GM21786 (cell line): Measurements from ENCODE around the gene IQGAP1.

Experiments
- ATAC-seq: cut with Tn5 transposase; IDR thresholded peaks from one replicate; pipeline ENCODE4 v1.9.1; 2021; ENCODE audit not compliant: unreplicated experiment

Gene IQGAP1

DNA sequence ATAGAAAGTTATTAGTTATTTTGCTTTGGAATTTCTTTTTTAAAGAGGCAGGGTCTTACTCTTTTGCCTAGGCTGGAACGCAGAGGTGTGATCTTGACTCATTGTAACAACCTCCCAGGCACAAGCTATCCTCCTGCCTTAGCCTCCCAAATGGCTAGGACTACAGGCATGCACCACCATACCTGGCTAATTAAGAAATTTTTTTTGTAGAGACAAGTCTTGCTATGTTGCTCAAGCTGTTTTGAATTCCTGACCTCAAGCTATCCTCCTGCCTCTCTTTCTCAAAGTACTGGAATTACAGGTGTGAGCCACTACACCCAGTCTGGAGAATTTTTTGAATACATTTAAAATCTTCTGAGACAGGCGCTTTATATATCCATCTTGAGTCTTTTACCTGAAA is 49.5 kb downstream of the IQGAP1 start:
- ATAC-seq, result no peak

DNA sequence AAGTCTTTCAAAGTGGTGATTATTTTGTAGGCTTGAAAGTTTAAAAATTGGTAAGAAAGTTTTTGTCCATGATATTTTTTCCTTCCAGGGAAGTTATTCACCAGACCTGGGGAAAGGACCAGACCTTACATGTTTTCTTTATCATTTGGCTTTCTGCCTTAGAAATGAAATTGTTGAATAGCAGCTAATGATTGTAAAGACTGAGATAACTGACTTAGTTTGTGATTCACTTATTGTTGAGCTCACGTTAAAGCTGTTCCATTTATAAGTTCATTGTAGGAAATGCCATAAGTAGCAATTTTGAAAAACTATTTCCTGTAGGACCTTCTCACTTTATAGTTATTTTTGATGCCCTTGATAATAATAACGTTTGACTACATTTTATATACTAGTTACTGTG is 51.9 kb downstream of the IQGAP1 start:
- ATAC-seq, result no peak

DNA sequence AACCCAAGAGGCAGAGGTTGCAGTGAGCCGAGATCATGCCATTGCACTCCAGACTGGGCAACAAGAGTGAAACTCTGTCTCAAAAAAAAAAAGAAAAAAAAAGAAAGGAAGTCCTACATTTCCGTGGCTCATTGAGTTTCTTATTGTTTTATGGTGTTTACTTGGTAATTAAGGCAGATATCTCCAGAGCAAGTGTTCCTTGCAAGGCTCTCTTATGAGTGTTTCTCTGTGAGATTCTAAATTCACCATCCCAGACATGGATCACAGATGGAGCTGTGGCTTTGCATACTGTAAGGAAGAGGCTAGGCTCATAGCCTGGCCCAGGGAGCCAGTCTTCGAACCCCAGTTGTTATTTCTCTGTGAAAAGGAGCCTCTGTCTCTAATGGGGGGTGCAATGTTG is 53.0 kb downstream of the IQGAP1 start:
- no peak for ATAC-seq

DNA sequence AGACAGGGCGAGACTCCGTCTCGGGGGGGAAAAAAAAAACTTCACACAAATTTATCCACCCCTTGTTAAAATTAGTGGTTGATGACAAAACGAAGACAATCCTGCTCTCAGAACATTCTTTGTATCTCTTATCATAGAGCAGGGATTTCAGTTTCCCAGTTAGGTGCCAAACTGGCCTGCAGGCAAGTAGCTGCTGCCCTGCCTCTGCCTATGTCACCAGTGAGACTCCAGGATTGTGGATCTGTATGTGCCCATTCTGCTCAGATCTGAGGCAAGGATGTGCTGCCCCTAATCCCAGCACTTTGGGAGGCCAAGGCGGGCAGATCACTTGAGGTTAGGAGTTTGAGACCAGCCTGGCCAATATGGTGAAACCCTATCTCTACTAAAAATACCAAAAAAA is 54.4 kb downstream of the IQGAP1 start:
- ATAC-seq, result no peak

DNA sequence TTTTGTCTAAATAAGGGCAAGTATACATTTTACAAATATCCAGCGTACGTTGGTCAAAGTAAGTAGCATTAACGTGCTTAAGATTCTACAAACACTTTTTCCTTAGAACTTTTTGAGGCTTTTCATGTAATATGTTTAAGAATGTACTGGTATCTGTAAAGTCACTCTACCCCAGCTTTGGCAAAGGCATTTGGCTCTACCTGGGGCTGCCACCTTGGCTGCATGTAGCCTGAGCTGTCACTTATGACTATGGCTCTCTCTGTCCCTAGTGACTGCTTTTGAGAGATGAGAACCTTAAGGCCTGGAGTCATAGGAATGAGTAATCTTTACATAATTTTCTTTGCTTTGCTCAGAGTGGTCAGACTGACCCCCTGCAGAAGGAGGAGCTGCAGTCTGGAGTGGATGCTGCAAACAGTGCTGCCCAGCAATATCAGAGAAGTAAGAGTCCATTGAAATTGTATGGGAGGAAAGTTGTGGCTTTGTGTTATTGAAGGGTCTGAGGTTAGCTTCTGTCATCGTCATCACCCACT is 61.2 kb downstream of the IQGAP1 start:
- ATAC-seq, result no peak

DNA sequence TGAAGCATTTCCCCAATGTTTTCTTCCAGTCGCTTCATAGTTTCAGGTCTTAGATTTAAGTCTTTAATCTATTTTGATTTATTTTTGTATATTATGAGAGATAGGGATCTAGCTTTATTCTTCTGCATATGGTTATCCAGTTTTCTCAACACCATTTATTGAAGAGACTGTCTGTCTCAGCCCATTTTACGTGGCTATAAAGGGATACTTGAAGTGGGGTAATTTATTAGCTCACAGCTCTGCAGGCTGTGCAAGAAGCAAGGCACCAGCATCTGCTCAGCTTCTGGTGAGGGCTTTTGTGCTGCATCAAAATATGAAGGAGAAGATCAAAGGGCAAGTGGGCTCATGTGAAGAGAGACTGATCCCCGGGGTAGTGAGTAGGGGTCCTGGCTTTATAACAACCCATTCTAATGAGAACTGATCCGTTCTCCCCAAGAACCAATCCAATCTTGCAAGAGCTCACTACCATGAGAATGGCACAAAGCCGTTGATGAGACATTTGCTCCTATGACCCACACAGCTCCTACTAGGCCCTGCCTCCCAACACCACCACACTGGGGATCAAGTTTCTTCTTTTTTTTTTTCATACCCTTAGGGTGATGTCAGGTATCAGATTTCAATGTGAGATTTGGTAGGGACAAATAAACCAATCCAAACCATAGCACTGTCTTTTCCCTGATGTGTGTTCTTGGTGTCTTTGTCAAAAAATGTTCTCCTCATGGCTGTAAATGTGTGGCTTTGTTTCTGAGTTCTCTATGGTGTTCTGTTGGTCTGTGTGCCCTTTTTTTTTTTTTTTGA is 63.2 kb downstream of the IQGAP1 start:
- ATAC-seq, result no peak

DNA sequence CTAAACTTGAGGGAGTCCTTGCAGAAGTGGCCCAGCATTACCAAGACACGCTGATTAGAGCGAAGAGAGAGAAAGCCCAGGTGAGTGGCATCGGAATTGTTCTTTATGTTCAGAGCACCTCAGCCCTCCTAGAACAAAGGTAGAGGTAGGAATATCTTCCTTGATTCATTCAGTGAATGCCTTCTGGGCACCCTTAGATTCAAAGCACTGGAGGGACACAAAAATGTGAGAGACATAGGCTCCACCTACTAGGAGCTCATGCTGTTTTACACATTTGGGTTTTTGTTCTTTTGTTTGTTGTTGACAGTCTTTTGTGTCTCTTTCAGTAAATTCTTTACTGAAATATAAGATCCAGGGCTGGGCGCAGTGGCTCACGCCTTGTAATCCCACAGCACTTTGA is 68.2 kb downstream of the IQGAP1 start:
- no peak for ATAC-seq

DNA sequence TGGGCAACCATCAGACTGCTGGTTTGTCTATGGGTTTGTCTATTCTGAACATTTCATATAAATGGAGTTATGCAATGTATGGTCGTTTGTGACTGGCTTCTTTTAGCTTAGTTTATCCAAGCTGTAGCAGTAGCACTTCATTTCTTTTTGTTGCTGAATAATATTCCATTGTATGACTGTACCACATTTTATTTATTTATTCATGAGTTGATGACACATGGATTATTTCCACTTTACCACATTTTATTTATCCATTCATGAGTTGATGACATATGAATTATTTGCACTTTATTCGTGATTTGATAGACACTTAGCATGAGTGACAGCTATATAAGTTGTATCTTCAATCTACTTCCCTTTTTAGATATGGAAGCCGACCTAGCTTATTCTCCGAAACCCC is 70.0 kb downstream of the IQGAP1 start:
- ATAC-seq, result no peak

DNA sequence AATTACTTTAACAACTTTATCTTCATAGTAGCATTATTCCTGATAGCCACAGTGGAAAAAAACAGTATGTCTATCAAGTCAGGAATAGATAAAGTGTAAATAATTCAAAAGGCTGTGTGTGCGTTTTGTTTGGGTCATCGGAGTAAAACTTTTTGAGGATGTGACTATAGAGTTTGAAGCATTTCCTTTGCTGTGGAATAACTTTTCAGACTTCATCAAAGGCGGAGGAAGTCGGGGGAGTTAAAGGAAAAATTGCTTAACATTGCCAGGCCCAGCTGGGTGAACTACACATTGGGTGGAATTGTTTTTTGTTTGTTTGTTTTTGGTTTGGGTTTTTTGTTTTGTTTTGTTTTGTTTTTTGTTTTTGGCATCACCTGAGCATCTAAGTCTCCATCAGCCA is 71.3 kb downstream of the IQGAP1 start:
- ATAC-seq, result no peak

DNA sequence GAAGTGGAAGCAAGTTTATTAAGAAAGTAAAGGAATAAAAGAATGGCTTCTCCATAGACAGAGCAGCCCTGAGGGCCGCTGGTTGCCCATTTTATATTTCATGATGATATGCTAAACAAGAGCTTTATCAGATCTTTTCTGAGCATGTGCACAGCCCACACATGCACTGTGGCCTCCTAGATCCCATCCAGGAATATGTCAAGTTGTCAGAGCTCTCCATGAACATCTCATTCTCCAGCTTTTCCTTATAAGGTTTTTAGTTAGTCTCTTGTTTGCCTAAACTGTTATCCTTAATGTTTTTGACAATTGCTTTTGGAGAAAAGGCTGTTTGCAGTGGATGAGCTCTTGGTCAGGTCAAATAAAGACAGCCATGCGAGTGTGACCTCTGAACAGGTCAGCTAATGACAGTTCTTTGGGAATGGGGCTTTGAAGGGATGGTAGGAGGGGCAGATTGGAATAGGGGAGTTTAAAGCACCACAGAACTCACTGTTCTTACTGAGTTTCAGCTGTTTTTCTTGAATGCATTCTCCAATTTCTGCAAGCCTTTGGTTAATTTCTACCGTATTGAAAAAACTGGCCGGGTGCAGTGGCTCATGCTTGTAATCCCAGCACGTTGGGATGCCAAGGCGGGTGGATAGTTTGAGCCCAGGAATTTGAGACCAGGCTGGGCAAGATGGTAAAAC is 72.2 kb downstream of the IQGAP1 start:
- ATAC-seq, result no peak

DNA sequence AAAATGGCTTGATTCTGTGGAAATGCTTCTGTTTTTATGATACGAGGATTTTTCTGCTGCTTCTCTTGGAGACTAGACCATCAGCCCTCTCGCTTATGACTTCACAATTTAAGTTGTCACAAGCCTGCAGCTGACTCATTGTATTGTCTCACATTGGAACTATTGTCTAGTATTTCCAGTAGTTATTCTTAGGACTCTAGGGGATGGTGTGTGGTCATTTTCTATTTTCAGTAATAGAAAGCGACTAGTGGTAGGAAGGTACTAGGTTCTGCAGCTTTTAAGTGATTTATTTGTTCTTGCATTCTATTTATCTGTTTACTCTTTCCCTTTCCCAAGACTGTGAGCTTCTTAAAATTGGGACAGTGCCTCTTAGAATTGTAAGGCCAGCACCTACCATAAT is 75.3 kb downstream of the IQGAP1 start:
- ATAC-seq, result no peak

DNA sequence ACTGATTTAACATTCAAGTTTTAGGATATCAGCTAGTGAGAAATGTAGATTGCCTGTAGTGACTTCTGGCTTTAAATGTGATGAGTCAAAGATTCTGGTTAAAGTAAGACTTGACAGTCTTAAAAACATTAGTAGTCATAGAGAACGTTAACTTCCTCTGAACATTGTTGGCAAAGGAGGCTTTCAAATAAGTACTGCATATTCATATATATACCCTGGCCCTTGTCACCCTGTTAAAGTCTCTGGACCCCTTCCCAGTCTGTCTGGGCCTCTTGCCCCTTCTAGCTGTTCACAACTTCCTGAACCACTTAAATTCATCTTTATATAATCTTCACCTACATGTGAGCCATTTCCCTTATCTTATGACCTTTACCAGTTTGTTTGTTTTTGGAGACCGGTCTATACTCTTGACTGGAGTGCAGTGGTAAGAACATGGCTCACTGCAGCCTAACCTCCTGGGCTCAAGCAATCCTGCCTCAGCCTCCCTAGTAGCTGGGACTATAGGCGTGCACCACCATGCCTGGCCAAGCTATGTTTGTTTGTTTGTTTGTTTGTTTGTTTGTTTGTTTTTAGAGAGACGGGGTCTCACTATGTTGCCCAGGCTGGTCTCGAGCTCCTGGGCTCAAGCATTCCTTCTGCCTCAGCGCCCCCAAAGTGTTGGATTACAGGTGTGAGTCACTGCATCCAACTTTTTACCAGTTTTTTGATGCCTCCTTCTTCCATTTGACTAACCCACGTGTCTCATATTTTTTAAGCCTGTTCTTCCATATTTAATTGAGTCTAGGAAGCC is 77.3 kb downstream of the IQGAP1 start:
- no peak for ATAC-seq

DNA sequence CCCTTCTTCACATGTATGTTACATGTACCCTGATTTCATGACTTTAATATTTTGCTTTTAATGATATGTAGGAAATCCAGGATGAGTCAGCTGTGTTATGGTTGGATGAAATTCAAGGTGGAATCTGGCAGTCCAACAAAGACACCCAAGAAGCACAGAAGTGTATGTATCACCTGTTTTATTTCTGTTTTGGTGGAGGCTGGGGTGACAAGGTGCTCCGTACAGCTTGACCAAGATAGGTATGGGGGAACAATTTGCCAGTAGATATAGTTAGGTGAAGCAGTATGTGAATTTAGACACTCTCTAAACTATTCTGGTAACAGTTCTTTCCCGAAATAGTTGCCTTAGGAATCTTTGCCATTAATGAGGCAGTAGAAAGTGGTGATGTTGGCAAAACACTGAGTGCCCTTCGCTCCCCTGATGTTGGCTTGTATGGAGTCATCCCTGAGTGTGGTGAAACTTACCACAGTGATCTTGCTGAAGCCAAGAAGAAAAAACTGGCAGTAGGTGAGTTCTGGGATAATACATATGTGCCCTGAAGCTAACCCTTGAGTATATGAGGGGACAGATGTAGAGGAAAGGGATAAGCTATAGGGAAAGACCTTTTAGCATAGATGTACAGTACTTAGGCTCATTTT is 78.0 kb downstream of the IQGAP1 start:
- ATAC-seq, result no peak

DNA sequence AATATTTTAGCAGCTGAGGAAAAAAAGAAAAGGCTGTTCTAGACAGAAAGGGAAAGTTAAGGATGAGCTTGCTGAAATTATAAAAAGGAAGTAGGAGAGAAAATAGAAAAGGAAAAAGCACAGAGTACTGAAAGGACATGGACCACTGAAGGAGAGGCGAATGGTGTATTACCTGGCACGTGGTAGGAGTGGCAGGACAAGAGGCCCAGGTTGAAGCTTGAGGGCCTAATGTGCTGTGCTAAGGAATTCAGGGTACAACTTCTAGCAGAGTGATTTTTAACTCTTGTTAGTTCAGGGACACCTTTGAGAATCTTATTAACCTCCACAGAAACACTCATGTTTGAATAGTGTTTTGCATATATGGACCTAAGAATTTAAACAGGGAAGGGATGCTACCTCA is 81.7 kb downstream of the IQGAP1 start:
- no peak for ATAC-seq

DNA sequence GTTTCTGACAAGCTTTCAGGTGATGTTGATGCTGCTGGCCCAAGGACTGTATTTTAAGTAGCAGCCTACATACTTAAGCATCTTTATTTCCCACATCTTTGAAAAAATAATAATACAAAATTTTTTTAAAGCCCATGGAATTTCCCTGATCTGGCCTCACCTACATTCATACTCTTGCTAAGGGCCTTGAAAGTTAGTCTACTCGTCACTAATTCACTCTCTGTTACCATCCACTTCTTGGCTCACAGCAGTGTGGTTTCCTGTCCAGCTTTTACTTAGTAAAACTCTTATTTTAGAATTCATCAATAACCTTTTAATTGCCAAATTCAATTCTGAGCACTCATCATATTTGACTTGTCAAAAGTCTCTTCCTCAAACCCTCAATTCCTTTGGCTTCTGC is 82.4 kb downstream of the IQGAP1 start:
- no peak for ATAC-seq

DNA sequence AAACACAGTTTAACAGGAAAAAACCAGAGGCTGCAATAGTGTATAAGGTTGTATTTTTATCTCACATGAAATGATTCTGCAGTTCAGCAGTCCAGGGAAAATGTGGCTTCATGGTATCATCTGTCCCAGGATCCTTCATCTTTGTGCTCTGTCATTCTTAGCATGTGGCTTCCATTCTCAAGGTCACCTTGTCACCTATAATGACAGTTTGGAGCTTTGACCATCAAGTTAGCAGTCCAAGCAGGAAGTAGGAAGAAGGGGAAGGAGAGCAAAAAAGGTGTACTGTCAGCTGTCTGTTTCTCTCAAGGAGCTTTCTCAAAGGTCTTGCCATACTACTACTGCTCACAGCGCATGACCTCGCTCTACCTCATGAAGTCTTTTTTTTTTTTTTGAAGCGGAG is 83.1 kb downstream of the IQGAP1 start:
- no peak for ATAC-seq

DNA sequence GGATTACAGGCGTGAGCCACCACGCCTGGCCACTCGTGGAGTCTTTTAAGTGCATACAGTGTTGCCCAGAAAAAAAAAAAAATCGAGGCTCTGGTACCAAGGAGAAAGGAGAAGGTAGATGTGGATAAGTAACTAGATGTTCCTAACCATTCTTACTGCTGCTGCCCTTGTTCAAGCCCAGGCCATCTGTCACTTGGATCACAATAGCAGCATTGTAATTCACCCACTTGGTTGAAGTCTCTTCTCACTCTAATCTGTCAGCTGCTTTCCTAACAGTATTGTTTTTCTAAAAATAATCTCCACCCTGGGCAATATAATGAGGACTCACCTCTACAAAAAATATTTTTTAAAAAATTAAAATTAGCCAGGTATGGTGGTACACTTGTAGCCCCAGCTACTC is 83.7 kb downstream of the IQGAP1 start:
- ATAC-seq, result no peak

DNA sequence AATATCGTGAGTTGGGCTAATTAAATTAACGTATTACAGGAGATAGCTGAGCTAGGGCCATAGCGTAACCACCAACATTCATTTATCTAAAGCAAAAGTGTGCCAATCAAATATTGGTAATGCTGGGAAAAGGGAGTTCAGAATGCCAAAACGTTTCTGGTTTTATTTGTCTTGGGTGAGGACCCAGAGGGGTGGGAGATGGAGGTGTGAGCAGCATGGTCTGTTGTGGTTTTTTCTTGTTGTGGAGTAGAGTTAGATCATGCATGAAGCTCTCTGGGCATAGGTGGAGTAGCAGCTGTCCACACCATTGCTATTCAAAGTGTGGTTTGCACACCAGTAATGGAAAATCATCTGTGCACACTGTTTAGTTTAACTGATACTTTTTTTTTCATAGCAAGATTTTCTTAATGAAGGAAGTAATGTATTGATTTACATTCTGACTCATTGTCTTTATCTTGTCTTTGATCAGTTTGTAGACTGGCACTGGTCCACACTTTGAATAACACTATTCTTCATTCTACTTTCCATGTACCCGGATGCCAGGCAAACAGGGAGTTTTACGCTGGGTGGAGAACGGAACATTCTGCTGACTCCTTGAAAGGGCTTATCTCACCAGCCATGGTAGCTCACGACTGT is 90.9 kb downstream of the IQGAP1 start:
- no peak for ATAC-seq

DNA sequence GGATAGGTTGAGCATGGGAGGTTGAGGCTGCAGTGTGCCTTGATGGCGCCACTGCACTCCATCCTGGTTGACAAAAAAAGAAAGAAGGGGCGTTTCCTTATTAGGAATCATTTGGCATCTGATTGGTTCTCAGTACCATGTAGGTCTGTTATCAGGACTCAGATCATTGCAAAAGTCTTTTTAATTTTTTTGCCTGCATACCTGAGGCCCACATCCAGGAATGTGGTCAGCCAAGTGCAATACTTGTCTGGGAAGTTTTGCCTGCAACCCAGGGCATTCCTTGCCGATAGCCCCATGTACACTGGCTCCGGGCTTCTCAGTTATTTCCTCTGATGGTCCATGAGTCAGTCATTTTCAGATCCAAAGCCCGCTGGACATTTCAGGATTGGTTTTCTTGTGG is 91.6 kb downstream of the IQGAP1 start:
- no peak for ATAC-seq

DNA sequence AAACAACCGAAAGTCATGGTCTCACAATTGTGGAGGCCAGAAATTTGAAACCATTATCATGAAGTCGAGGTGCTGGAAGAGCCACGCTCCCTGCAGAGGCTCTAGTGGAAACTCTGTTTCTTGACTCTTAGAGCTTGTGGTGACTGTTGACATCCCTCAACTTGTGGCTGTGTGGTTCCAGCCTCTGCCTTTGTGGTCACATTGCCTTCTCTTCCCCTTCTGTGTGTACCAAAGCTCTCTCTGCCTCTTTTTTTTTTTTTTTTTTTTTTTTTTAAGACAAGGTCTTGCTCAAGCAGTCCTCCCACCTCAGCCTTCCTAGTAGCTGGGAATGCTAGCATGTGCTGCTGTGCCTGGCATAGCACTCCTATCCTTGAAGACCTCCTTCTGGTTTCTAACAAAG is 93.0 kb downstream of the IQGAP1 start:
- no peak for ATAC-seq
